T-helper 1 cell treated with Interleukin-12 subunit alpha and Interleukin-12 subunit beta and Interleukin-4 antibody, amounts not matched to agents 30 ng/mL and 1 ng/mL, for 36 hours (primary cell): Measurements from ENCODE around the gene TRMT1. TPM values are rescaled to one million over a fixed set of nuclear protein-coding genes. Genes with fewer than 3 reads are reported as not detected.

ENCODE experiments used
- intact Hi-C: fragments of 100-400 bp; cut with micrococcal nuclease; formaldehyde crosslinking; loops from one replicate; pipeline ENCODE4 v1.15.1; 2024
- total RNA-seq: library from RNA; stranded (reverse); gene quantifications from 2 replicates; pipeline ENCODE4 v1.2.3, GENCODE V29; 2022

Gene TRMT1
- total RNA-seq, 1 donor from 2014 or later: 66.5 TPM

GRCh38 chr19:13058951-13059660, 57.4 kb downstream of the TRMT1 start:
- intact Hi-C loops: no loop called here

- intact Hi-C loops: no loop called here
Observed at GRCh38 chr19:13057744-13058143, 58.8 kb downstream of the TRMT1 start.

GRCh38 chr19:13057147-13057572, 59.4 kb downstream of the TRMT1 start:
- intact Hi-C loops: no loop called here

- intact Hi-C loops: no loop called here
Observed at GRCh38 chr19:13056052-13056660, 60.4 kb downstream of the TRMT1 start.

- intact Hi-C loops: no loop called here
Observed at GRCh38 chr19:13055213-13056051, 61.1 kb downstream of the TRMT1 start.

Other genes with a start within 250 kb of the TRMT1 start
- 29.5 and 32.6 TPM in 2 replicates for gene DNASE2, start 235.3 kb downstream of the TRMT1 start, total RNA-seq
- gene KLF1, start 229.5 kb downstream of the TRMT1 start, total RNA-seq: 0.22 and 0.41 TPM in 2 replicates
- gene GCDH, start 225.6 kb downstream of the TRMT1 start, total RNA-seq: 48.0 and 49.5 TPM in 2 replicates
- gene SYCE2, start 197.4 kb downstream of the TRMT1 start, total RNA-seq: 1.9 and 2.8 TPM in 2 replicates
- gene FARSA, start 183.0 kb downstream of the TRMT1 start, total RNA-seq: 108 and 117 TPM in 2 replicates
- 1,347 and 1,385 TPM in 2 replicates for gene CALR, start 178.1 kb downstream of the TRMT1 start, total RNA-seq
- 113 and 115 TPM in 2 replicates for gene RAD23A, start 170.9 kb downstream of the TRMT1 start, total RNA-seq
- gene GADD45GIP1, start 159.5 kb downstream of the TRMT1 start, total RNA-seq: 16.6 and 17.9 TPM in 2 replicates
- 0.10 TPM in 1 of 2 replicates, not detected in the other for gene DAND5, start 147.2 kb downstream of the TRMT1 start, total RNA-seq
- 0.96 and 1.1 TPM in 2 replicates for gene NFIX, start 121.3 kb downstream of the TRMT1 start, total RNA-seq
- gene LYL1, start 13.9 kb downstream of the TRMT1 start, total RNA-seq: 3.6 and 4.2 TPM in 2 replicates
- gene NACC1, start 1.5 kb upstream of the TRMT1 start, total RNA-seq: 79.6 and 84.4 TPM in 2 replicates
- gene STX10, start 33.6 kb upstream of the TRMT1 start, total RNA-seq: 51.3 and 52.9 TPM in 2 replicates
- 248 and 253 TPM in 2 replicates for gene IER2, start 33.7 kb upstream of the TRMT1 start, total RNA-seq